ENCODE measurements around the gene MS4A15.

GRCh38 chr11:60766547-60766946, 9.9 kb downstream of the MS4A15 start:
- TF ChIP-seq CTCF (IDR thresholded peaks at IDR 0.05) (no peak), EZH2phosphoT487 (IDR thresholded peaks at IDR 0.05) (no peak)
